Panc1 (cell line): ENCODE measurements around the gene P4HA3. TPM values are rescaled to one million over a fixed set of nuclear protein-coding genes. Genes with fewer than 3 reads are reported as not detected.

Experiments used
- ATAC-seq: fragments of 200-7000 bp; cut with Tn5 transposase; 2 replicates; pipeline ENCODE4 v1.9.1; 2020; ENCODE audit warnings: mild to moderate bottlenecking, moderate library complexity
- BruUV-seq: library from RNA; stranded (reverse); fragments of 400-500 nt; replicated peaks from 2 replicates; lab custom pipeline; 2021; lab: Mats Ljungman, UMichigan
- CTCF ChIA-PET: fragments of 300-600 bp; sonication (Branson Sonifier 250); formaldehyde crosslinking; loops from one replicate; lab custom pipeline; 2022; ENCODE audit warnings: antibody characterized with exemption; lab: Charles Lee
- POLR2A ChIA-PET: fragments of 300-600 bp; sonication (Branson Sonifier 250); formaldehyde crosslinking; loops from one replicate; lab custom pipeline; 2022; ENCODE audit warnings: antibody characterized with exemption; lab: Charles Lee
- DNase-seq: peaks from one replicate; pipeline ENCODE4 v3.0.0-alpha.2; 2010; ENCODE audit warnings: low read depth, low spot score
- H3K27ac ChIP-seq: 2 replicates; pipeline ENCODE4 v1.5.1; 2011; ENCODE audit warnings: mild to moderate bottlenecking, low read length, inconsistent platforms
- H3K27me3 ChIP-seq: fragments of 200-500 bp; sonication (Bioruptor generic); 2 replicates; pipeline ENCODE4 v1.6.0; 2014; ENCODE audit warnings: low read length, inconsistent platforms; ENCODE audit not compliant: control insufficient read depth, insufficient read depth
- H3K36me3 ChIP-seq: fragments of 200-500 bp; sonication (Bioruptor generic); 2 replicates; pipeline ENCODE4 v1.5.1; 2014; ENCODE audit warnings: inconsistent platforms, mild to moderate bottlenecking, low read length, moderate library complexity; ENCODE audit not compliant: control insufficient read depth, insufficient read depth
- H3K4me1 ChIP-seq: 2 replicates; pipeline ENCODE4 v1.5.1; 2011; ENCODE audit warnings: inconsistent platforms, mild to moderate bottlenecking, low read length, moderate library complexity; ENCODE audit not compliant: control insufficient read depth, insufficient read depth
- H3K4me3 ChIP-seq, 2 experiments: 2 replicates each; pipeline ENCODE4 v1.5.1; 2011 to 2012; ENCODE audit warnings: low read depth in 2 of 2, low read length in 2 of 2, mild to moderate bottlenecking in 2 of 2, inconsistent platforms in 1 of 2, moderate library complexity in 1 of 2
- H3K9me3 ChIP-seq: fragments of 200-500 bp; sonication (Bioruptor generic); 2 replicates; pipeline ENCODE4 v1.5.1; 2014; ENCODE audit warnings: low read depth, mild to moderate bottlenecking, inconsistent platforms, low read length, moderate library complexity; ENCODE audit not compliant: control insufficient read depth, insufficient read depth
- POLR2AphosphoS5 ChIP-seq: IDR thresholded peaks from 2 replicates; pipeline ENCODE4 v1.6.1; 2012; ENCODE audit warnings: mild to moderate bottlenecking, low read depth, low read length, moderate library complexity
- SIN3A ChIP-seq: IDR thresholded peaks from 2 replicates; pipeline ENCODE4 v1.6.1; 2012; ENCODE audit warnings: low read depth, mild to moderate bottlenecking, low read length, moderate library complexity, borderline replicate concordance; ENCODE audit not compliant: insufficient read depth
- TCF7L2 ChIP-seq: IDR thresholded peaks from 2 replicates; pipeline ENCODE4 v1.6.1; 2011; ENCODE audit warnings: mild to moderate bottlenecking, low read depth, low read length, inconsistent platforms
- in situ Hi-C: cut with HindIII; loops from 2 replicates; pipeline ENCODE4 v1.10.0; 2016; ENCODE audit warnings: low sequenced_read_pairs, low pct_unique_long_range_greater_than_20kb
- intact Hi-C: fragments of 100-400 bp; cut with micrococcal nuclease; formaldehyde crosslinking; loops from one replicate; pipeline ENCODE4 v1.10.0; 2022; ENCODE audit not compliant: unreplicated experiment
- total RNA-seq: library from RNA; stranded (reverse); gene quantifications from one replicate; pipeline ENCODE4 v1.2.1, GENCODE V29; 2021; ENCODE audit not compliant: unreplicated experiment
- TF ChIP-seq, protein P1 (sequence below): fragments of 450-650 bp; IDR thresholded peaks from 2 replicates; pipeline ENCODE4 v1.5.1; 2017; ENCODE audit warnings: mild to moderate bottlenecking
- TF ChIP-seq, protein P2 (sequence below), 2 experiments: IDR thresholded peaks; 2 replicates each; pipeline ENCODE4 v1.6.1; 2011 to 2012; ENCODE audit warnings: low read depth in 2 of 2, control low read depth in 1 of 2, low read length in 1 of 2, mild to moderate bottlenecking in 1 of 2, moderate library complexity in 1 of 2; ENCODE audit not compliant: insufficient read depth in 1 of 2

The P4HA3 gene
- total RNA-seq, 1 experiment from 2014 or later: 1.3 TPM

DNA sequence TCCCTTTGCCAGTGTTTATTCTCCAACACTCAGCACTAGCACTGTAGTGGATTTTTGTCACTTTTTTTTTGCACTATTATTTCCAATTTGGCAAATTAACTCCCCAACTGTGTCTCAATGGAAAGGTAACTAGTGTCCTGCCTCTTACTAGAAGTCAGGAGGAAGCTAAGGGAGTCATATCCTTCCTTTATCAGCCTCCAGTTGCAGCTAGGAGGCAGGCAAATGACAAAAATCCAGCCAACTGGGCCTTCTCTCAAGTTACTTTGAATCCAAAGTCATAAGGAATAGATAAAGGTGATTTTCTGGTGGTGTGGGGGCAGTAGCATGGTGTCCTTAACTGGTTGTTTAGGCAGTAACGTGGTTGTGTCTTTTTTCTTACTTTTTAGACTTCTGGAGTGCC is 15.6 kb upstream of the P4HA3 start:
- intact Hi-C loops: no loop called here
- in situ Hi-C loops: no loop called here
- no peaks in the 10 kb centered on the region for H3K36me3 ChIP-seq
- ATAC-seq (no peak), DNase-seq (no peak)
- TF ChIP-seq, protein P1, sequence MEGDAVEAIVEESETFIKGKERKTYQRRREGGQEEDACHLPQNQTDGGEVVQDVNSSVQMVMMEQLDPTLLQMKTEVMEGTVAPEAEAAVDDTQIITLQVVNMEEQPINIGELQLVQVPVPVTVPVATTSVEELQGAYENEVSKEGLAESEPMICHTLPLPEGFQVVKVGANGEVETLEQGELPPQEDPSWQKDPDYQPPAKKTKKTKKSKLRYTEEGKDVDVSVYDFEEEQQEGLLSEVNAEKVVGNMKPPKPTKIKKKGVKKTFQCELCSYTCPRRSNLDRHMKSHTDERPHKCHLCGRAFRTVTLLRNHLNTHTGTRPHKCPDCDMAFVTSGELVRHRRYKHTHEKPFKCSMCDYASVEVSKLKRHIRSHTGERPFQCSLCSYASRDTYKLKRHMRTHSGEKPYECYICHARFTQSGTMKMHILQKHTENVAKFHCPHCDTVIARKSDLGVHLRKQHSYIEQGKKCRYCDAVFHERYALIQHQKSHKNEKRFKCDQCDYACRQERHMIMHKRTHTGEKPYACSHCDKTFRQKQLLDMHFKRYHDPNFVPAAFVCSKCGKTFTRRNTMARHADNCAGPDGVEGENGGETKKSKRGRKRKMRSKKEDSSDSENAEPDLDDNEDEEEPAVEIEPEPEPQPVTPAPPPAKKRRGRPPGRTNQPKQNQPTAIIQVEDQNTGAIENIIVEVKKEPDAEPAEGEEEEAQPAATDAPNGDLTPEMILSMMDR: no peak
- TF ChIP-seq, protein P2, sequence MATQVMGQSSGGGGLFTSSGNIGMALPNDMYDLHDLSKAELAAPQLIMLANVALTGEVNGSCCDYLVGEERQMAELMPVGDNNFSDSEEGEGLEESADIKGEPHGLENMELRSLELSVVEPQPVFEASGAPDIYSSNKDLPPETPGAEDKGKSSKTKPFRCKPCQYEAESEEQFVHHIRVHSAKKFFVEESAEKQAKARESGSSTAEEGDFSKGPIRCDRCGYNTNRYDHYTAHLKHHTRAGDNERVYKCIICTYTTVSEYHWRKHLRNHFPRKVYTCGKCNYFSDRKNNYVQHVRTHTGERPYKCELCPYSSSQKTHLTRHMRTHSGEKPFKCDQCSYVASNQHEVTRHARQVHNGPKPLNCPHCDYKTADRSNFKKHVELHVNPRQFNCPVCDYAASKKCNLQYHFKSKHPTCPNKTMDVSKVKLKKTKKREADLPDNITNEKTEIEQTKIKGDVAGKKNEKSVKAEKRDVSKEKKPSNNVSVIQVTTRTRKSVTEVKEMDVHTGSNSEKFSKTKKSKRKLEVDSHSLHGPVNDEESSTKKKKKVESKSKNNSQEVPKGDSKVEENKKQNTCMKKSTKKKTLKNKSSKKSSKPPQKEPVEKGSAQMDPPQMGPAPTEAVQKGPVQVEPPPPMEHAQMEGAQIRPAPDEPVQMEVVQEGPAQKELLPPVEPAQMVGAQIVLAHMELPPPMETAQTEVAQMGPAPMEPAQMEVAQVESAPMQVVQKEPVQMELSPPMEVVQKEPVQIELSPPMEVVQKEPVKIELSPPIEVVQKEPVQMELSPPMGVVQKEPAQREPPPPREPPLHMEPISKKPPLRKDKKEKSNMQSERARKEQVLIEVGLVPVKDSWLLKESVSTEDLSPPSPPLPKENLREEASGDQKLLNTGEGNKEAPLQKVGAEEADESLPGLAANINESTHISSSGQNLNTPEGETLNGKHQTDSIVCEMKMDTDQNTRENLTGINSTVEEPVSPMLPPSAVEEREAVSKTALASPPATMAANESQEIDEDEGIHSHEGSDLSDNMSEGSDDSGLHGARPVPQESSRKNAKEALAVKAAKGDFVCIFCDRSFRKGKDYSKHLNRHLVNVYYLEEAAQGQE (IDR thresholded peaks at IDR 0.05; ENCODE audit: insufficient read depth in 1 of 2, low read depth in 2 of 2, low read length in 1 of 2): no peak
- TF ChIP-seq SIN3A (no peak), POLR2AphosphoS5 (no peak), TCF7L2 (no peak)
- BruUV-seq: no TSS peak
- ChIA-PET CTCF (no interaction called here), POLR2A (no interaction called here)
- H3K4me3 ChIP-seq: no peak overlapping the region
- H3K4me1 ChIP-seq: no peaks in the 10 kb centered on the region
- H3K27me3 ChIP-seq: no peaks in the 10 kb centered on the region
- no peaks in the 10 kb centered on the region for H3K9me3 ChIP-seq
- no peak overlapping the region for H3K27ac ChIP-seq

DNA sequence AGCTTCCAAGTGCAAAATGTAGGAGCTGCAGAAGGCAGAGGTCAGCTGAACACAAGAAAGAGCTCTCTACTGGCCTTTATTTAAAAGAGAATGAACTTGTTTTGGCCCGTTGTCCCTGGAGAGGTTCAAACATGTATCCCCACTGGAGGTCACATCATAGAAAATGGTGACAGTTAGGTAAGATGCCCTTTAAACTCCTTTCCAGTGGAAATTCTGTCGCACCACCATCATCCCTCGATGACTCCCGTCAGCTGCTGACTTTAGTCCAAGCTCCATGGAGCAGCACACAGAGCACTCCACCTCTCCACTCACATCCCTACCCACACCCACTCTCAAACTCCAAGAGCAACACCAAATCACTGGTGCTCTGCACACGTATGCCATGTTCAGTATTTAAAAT is 15.2 kb upstream of the P4HA3 start:
- CTCF ChIA-PET: no interaction called here
- Histone ChIP-seq H3K27ac (no peak overlapping the region), H3K4me1 (no peaks in the 10 kb centered on the region), H3K9me3 (no peaks in the 10 kb centered on the region), H3K4me3 (no peak overlapping the region), H3K36me3 (no peaks in the 10 kb centered on the region), H3K27me3 (no peaks in the 10 kb centered on the region)
- intact Hi-C loops: no loop called here
- no TSS peak for BruUV-seq
- in situ Hi-C loops: no loop called here
- TF ChIP-seq, protein P1: no peak
- TF ChIP-seq, protein P2 (IDR thresholded peaks at IDR 0.05; ENCODE audit: insufficient read depth in 1 of 2, low read depth in 2 of 2, low read length in 1 of 2): no peak
- TF ChIP-seq POLR2AphosphoS5: no peak
- no peak for TF ChIP-seq TCF7L2
- no peak for TF ChIP-seq SIN3A
- POLR2A ChIA-PET: no interaction called here
- DNase-seq: no peak
- ATAC-seq: no peak; the same call in 1 of the 2 replicates
